ENCODE results near the gene GNAO1.

DNA sequence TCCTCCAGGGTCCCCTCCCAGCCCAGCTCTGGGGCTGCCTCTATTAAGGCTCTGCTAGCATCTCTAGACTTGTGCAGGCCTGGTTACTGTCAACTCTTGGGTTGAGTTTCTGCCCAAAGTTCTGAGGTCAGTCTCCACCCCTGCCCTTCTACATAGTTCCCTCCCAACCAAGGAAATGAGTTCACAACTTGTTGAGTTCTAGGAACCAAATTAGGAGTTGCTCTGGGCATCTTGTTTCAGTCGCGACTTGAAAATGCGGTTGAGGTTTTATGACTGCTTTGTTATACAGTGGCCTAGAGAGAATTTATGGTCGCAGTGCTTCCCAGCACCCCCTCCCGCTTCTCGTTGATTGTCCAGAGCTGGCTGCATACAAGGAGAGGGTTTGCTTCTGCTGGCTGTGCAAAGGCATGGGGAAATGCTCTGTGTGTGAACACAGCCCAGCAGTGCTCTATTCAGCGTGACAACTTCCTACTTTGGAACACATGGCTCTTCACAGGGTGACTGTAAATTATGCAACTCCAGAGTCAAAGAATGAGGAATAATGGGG, 20.2 kb downstream of the GNAO1 start:
- TF ChIP-seq, protein P1, sequence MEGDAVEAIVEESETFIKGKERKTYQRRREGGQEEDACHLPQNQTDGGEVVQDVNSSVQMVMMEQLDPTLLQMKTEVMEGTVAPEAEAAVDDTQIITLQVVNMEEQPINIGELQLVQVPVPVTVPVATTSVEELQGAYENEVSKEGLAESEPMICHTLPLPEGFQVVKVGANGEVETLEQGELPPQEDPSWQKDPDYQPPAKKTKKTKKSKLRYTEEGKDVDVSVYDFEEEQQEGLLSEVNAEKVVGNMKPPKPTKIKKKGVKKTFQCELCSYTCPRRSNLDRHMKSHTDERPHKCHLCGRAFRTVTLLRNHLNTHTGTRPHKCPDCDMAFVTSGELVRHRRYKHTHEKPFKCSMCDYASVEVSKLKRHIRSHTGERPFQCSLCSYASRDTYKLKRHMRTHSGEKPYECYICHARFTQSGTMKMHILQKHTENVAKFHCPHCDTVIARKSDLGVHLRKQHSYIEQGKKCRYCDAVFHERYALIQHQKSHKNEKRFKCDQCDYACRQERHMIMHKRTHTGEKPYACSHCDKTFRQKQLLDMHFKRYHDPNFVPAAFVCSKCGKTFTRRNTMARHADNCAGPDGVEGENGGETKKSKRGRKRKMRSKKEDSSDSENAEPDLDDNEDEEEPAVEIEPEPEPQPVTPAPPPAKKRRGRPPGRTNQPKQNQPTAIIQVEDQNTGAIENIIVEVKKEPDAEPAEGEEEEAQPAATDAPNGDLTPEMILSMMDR (IDR thresholded peaks at IDR 0.05) = no peak
- TF ChIP-seq POLR2A (IDR thresholded peaks at IDR 0.05) = no peak
